HepG2 (cell line): ENCODE measurements around the gene ZCCHC24. TPM values are rescaled to one million over a fixed set of nuclear protein-coding genes. Genes with fewer than 3 reads are reported as not detected.

Source experiments
- ATAC-seq: fragments of 200-7000 bp; cut with Tn5 transposase; 3 replicates; pipeline ENCODE4 v1.9.1; 2020; ENCODE audit warnings: mild to moderate bottlenecking, moderate library complexity
- BruUV-seq: library from RNA; stranded (reverse); fragments of 400-500 nt; replicated peaks from 2 replicates; lab custom pipeline; 2021; lab: Mats Ljungman, UMichigan
- CTCF ChIA-PET: fragments of 300-600 bp; formaldehyde crosslinking; extraction: SDS; loops from one replicate; lab custom pipeline; 2021; ENCODE audit warnings: low total read pairs, inconsistent platforms, low intra/inter-chr PET ratio; lab: Yijun Ruan, JAX
- POLR2A ChIA-PET: fragments of 350-600 bp; sonication (Branson Sonifier 250); formaldehyde crosslinking; loops from one replicate; lab custom pipeline; 2020; ENCODE audit warnings: antibody characterized with exemption, inconsistent platforms; lab: Yijun Ruan, JAX
- DNase-seq: peaks from one replicate; pipeline ENCODE4 v3.0.0-alpha.2; 2015; ENCODE audit warnings: low spot score
- FAIRE-seq: peaks from 3 replicates; lab custom pipeline; 2011; peaks lifted over from hg19 to GRCh38; lab: Jason Lieb, UNC
- H2AFZ ChIP-seq: one replicate; pipeline ENCODE4 v1.6.1; 2011; ENCODE audit warnings: low read length, inconsistent platforms
- H3K27ac ChIP-seq: fragments of 300-600 bp; 3 replicates; pipeline ENCODE4 v1.8.0; 2011; ENCODE audit warnings: mixed run types, mild to moderate bottlenecking, mixed read lengths, low read length, inconsistent platforms; ENCODE audit not compliant: insufficient read depth; ENCODE audit errors: extremely low read length
- H3K27me3 ChIP-seq, 2 experiments: fragments of 200-600 bp in 1 of 2; 2 replicates in 1 of 2; 3 replicates in 1 of 2; pipeline versions ENCODE4 v1.6.0 to v1.8.0; 2011; ENCODE audit warnings: low read length in 2 of 2, mild to moderate bottlenecking in 2 of 2, moderate library complexity in 2 of 2, inconsistent platforms in 1 of 2; ENCODE audit not compliant: insufficient read depth in 2 of 2, control insufficient read depth in 1 of 2
- H3K36me3 ChIP-seq, 2 experiments: fragments of 200-600 bp in 1 of 2; replicated peaks in 1 of 2; 2 replicates in 1 of 2; 3 replicates in 1 of 2; pipeline versions ENCODE4 v1.5.1 to v1.8.0; 2011; ENCODE audit warnings: low read length in 2 of 2, inconsistent platforms in 1 of 2; ENCODE audit not compliant: insufficient read depth in 2 of 2, control insufficient read depth in 1 of 2
- H3K4me1 ChIP-seq: 2 replicates; pipeline ENCODE4 v1.5.1; 2012; ENCODE audit warnings: low read length, inconsistent platforms; ENCODE audit not compliant: insufficient read depth
- H3K4me2 ChIP-seq: 2 replicates; pipeline ENCODE4 v1.6.0; 2011; ENCODE audit warnings: low read depth, low read length, inconsistent platforms
- H3K4me3 ChIP-seq, 3 experiments: fragments of 200-600 bp in 1 of 3; sonication (generic), shearing (Covaris generic) in 1 of 3; replicated peaks in 1 of 3; 2 replicates each; pipeline ENCODE4 v1.5.1; 2011 to 2016; ENCODE audit warnings: low read length in 3 of 3, inconsistent platforms in 2 of 3, low read depth in 2 of 3, mild to moderate bottlenecking in 2 of 3, control low read depth in 1 of 3, mixed read lengths in 1 of 3; ENCODE audit not compliant: insufficient read depth in 1 of 3
- H3K79me2 ChIP-seq: one replicate; pipeline ENCODE4 v1.6.1; 2011; ENCODE audit warnings: low read length, inconsistent platforms; ENCODE audit not compliant: insufficient read depth
- H3K9ac ChIP-seq: 2 replicates; pipeline ENCODE4 v1.6.0; 2011; ENCODE audit warnings: mild to moderate bottlenecking, low read depth, low read length, inconsistent platforms; ENCODE audit not compliant: insufficient read depth
- H3K9me3 ChIP-seq: 2 replicates; pipeline ENCODE4 v1.5.1; 2012; ENCODE audit warnings: mild to moderate bottlenecking, low read length
- H4K20me1 ChIP-seq: 2 replicates; pipeline ENCODE4 v1.6.0; 2011; ENCODE audit warnings: inconsistent platforms, mild to moderate bottlenecking, low read length, moderate library complexity; ENCODE audit not compliant: insufficient read depth
- ATF1 ChIP-seq: IDR thresholded peaks from 2 replicates; pipeline ENCODE4 v1.6.1; 2016; ENCODE audit warnings: mild to moderate bottlenecking, control low read depth
- ATF7-NPFF ChIP-seq: sonication (generic); formaldehyde crosslinking; IDR thresholded peaks from 2 replicates; pipeline ENCODE4 v1.8.1; 2023; ENCODE audit warnings: mild to moderate bottlenecking, low read depth, missing genetic modification reagents, moderate library complexity
- ATM ChIP-seq: fragments of 450-650 bp; IDR thresholded peaks from 2 replicates; pipeline ENCODE4 v1.7.1; 2017; ENCODE audit warnings: mild to moderate bottlenecking, borderline replicate concordance
- CBFB ChIP-seq: sonication (generic); formaldehyde crosslinking; IDR thresholded peaks from 2 replicates; pipeline ENCODE4 v1.4.0; 2020; ENCODE audit warnings: missing genetic modification reagents
- GZF1 ChIP-seq: sonication (generic); formaldehyde crosslinking; IDR thresholded peaks from 2 replicates; pipeline ENCODE4 v1.5.1; 2020; ENCODE audit warnings: mild to moderate bottlenecking, missing genetic modification reagents
- HNRNPH1 ChIP-seq: fragments of 200-400 bp; formaldehyde crosslinking; optimal IDR thresholded peaks from 2 replicates; pipeline ENCODE3; 2017; ENCODE audit warnings: mild to moderate bottlenecking, low read depth, low read length
- TBP ChIP-seq: sonication (generic); formaldehyde crosslinking; IDR thresholded peaks from 2 replicates; pipeline ENCODE4 v1.5.0; 2020; ENCODE audit warnings: missing genetic modification reagents
- TCF7L2 ChIP-seq: IDR thresholded peaks from 2 replicates; pipeline ENCODE4 v1.6.1; 2011; ENCODE audit warnings: mild to moderate bottlenecking, low read depth, low read length, moderate library complexity
- ZIK1 ChIP-seq: sonication (generic); formaldehyde crosslinking; IDR thresholded peaks from 2 replicates; pipeline ENCODE4 v1.5.0; 2020; ENCODE audit warnings: mild to moderate bottlenecking, low read depth, missing genetic modification reagents, borderline replicate concordance
- ZNF101 ChIP-seq: sonication (generic); formaldehyde crosslinking; IDR thresholded peaks from 2 replicates; pipeline ENCODE4 v1.4.0; 2020; ENCODE audit warnings: mild to moderate bottlenecking, low read depth, missing genetic modification reagents, borderline replicate concordance
- ZNF205 ChIP-seq: IDR thresholded peaks from 2 replicates; pipeline ENCODE4 v1.6.1; 2018; ENCODE audit warnings: missing biosample characterization, missing genetic modification reagents
- ZNF484 ChIP-seq: sonication (generic); formaldehyde crosslinking; IDR thresholded peaks from 2 replicates; pipeline ENCODE4 v1.5.1; 2020; ENCODE audit warnings: mild to moderate bottlenecking, low read depth, missing genetic modification reagents, borderline replicate concordance
- ZNF7 ChIP-seq: IDR thresholded peaks from 2 replicates; pipeline ENCODE4 v1.6.1; 2016; ENCODE audit warnings: missing biosample characterization, missing genetic modification reagents
- ZNF772 ChIP-seq: sonication (generic); formaldehyde crosslinking; IDR thresholded peaks from 2 replicates; pipeline ENCODE4 v1.5.0; 2020; ENCODE audit warnings: mild to moderate bottlenecking, missing genetic modification reagents
- WGBS: methylation state at CpG from one replicate; pipeline ENCODE4 v1.1.6; 2017; ENCODE audit warnings: low lambda C conversion rate; 5-methylcytosine and 5-hydroxymethylcytosine counted together
- in situ Hi-C: cut with HindIII; loops from 2 replicates; pipeline ENCODE4 v1.10.0; 2017; ENCODE audit warnings: low pct_unique_long_range_greater_than_20kb; ENCODE audit not compliant: extremely low pct_ligation_motif_present
- intact Hi-C: fragments of 100-400 bp; cut with micrococcal nuclease; formaldehyde crosslinking; loops from one replicate; pipeline ENCODE4 v1.10.0; 2022; ENCODE audit not compliant: unreplicated experiment
- polyA plus RNA-seq, 8 experiments: library from polyadenylated mRNA; depleted of rRNA in 3 of 8; stranded (reverse) in 7 of 8; unstranded in 1 of 8; fragments of >200 nt; fragmentation: Illumina TruSeq in 4 of 8; extraction: Trizol in 4 of 8; gene quantifications; 2 replicates each; pipeline versions ENCODE4 v1.2.1 to v1.2.3, GENCODE V29; 2011 to 2016; ENCODE audit warnings: low read depth in 4 of 8, missing spikeins in 1 of 8, mixed read lengths in 1 of 8; ENCODE audit not compliant: insufficient read depth in 1 of 8
- total RNA-seq, 5 experiments: library from RNA; depleted of rRNA; stranded (reverse); fragments of >200 nt; fragmentation: Illumina TruSeq; extraction: Trizol; gene quantifications; 2 replicates each; pipeline ENCODE4 v1.2.3, GENCODE V29; 2016; ENCODE audit warnings: low read depth in 1 of 5
- TF ChIP-seq, protein P1 (sequence below): sonication (generic); formaldehyde crosslinking; IDR thresholded peaks from 2 replicates; pipeline ENCODE4 v1.4.0; 2020; ENCODE audit warnings: missing genetic modification reagents
- TF ChIP-seq, protein P2 (sequence below): sonication (generic); formaldehyde crosslinking; IDR thresholded peaks from 2 replicates; pipeline ENCODE4 v1.4.0; 2020; ENCODE audit warnings: low read depth, missing genetic modification reagents
- TF ChIP-seq, protein P3 (sequence below): IDR thresholded peaks from 2 replicates; pipeline ENCODE4 v1.6.1; 2018; ENCODE audit warnings: missing genetic modification reagents

The ZCCHC24 gene
- total and polyA plus RNA-seq, 2 of the 13 experiments (the other 11 are each of a cell fraction or from before 2014, with no cell fraction given): 3.1 to 7.9 TPM

DNA sequence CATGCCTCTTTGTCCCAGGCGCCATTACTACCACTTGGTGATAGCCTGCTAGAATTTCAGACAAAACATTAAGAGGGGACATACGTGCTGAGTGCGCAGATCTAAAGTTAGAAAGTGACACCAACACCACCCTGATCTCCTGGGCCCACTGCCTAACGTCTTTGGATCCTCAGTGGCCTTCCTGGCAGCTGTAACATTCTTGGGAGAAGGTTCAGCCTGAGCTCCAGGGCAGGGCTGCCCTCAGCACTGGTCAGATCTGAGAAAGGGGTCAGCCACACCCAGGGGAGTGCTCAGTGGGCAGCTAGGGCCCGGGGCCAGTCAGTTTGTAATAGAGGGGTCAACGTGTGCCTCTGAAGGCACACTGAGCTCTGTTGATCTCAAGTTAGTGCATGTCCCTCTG is 48.4 kb downstream of the ZCCHC24 start (continued):
- TF ChIP-seq, protein P1, sequence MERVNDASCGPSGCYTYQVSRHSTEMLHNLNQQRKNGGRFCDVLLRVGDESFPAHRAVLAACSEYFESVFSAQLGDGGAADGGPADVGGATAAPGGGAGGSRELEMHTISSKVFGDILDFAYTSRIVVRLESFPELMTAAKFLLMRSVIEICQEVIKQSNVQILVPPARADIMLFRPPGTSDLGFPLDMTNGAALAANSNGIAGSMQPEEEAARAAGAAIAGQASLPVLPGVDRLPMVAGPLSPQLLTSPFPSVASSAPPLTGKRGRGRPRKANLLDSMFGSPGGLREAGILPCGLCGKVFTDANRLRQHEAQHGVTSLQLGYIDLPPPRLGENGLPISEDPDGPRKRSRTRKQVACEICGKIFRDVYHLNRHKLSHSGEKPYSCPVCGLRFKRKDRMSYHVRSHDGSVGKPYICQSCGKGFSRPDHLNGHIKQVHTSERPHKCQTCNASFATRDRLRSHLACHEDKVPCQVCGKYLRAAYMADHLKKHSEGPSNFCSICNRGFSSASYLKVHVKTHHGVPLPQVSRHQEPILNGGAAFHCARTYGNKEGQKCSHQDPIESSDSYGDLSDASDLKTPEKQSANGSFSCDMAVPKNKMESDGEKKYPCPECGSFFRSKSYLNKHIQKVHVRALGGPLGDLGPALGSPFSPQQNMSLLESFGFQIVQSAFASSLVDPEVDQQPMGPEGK (CRISPR knock-in tag): no peak
- TF ChIP-seq ZNF101 (CRISPR knock-in tag) (no peak), TBP (no peak), ZNF772 (CRISPR knock-in tag) (no peak), ZIK1 (no peak), ATF1 (CRISPR knock-in tag) (no peak), ATM (no peak)
- TF ChIP-seq, protein P2, sequence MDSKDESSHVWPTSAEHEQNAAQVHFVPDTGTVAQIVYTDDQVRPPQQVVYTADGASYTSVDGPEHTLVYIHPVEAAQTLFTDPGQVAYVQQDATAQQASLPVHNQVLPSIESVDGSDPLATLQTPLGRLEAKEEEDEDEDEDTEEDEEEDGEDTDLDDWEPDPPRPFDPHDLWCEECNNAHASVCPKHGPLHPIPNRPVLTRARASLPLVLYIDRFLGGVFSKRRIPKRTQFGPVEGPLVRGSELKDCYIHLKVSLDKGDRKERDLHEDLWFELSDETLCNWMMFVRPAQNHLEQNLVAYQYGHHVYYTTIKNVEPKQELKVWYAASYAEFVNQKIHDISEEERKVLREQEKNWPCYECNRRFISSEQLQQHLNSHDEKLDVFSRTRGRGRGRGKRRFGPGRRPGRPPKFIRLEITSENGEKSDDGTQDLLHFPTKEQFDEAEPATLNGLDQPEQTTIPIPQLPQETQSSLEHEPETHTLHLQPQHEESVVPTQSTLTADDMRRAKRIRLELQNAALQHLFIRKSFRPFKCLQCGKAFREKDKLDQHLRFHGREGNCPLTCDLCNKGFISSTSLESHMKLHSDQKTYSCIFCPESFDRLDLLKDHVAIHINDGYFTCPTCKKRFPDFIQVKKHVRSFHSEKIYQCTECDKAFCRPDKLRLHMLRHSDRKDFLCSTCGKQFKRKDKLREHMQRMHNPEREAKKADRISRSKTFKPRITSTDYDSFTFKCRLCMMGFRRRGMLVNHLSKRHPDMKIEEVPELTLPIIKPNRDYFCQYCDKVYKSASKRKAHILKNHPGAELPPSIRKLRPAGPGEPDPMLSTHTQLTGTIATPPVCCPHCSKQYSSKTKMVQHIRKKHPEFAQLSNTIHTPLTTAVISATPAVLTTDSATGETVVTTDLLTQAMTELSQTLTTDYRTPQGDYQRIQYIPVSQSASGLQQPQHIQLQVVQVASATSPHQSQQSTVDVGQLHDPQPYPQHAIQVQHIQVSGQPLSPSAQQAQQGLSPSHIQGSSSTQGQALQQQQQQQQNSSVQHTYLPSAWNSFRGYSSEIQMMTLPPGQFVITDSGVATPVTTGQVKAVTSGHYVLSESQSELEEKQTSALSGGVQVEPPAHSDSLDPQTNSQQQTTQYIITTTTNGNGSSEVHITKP (CRISPR knock-in tag): no peak

DNA sequence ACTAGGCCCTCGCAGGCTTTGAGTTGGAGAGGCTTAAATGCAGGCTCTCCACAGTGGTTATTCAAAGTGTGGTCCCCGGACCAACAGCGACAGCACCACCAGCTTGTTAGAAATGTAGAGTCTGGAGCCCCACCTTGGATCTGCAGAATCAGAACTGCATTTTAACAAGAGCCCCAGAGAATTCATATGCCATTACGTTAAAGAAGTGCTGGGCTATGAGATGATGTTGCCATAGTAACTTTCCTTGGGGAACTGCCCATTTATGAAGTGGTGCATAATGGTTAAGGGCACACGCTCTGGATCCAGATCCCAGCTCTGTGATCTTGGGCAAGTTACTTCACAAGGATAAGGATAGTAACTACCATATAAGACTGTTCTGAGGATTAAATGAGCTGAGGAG is 48.9 kb downstream of the ZCCHC24 start:
- H3K27me3 ChIP-seq: no peaks in the 10 kb centered on the region
- ChIA-PET CTCF (no interaction called here), POLR2A (no interaction called here)
- no peak overlapping the region for H3K4me2 ChIP-seq
- in situ Hi-C loops: no loop called here
- no peak overlapping the region for H3K27ac ChIP-seq
- H4K20me1 ChIP-seq: no peaks in the 10 kb centered on the region
- H3K36me3 ChIP-seq: peaks cover 0 to 1% of the 10 kb centered on the region in 2 experiments; a peak in 2 of 5 replicates
- no TSS peak for BruUV-seq
- H3K4me1 ChIP-seq: peaks cover 39% of the 10 kb centered on the region
- FAIRE-seq (no peak), ATAC-seq (no peak), DNase-seq (no peak)
- H3K9me3 ChIP-seq: no peaks in the 10 kb centered on the region
- no peak overlapping the region for H2AFZ ChIP-seq
- 98% methylated on average over 5 of the region's 5 CpGs for WGBS
- no peaks in the 10 kb centered on the region for H3K79me2 ChIP-seq
- no peak overlapping the region for H3K9ac ChIP-seq
- H3K4me3 ChIP-seq: no peak overlapping the region
- intact Hi-C loops: no loop called here
- TF ChIP-seq TCF7L2 (no peak), ZNF205 (CRISPR knock-in tag) (no peak), ZNF7 (no peak), GZF1 (no peak), ZNF484 (CRISPR knock-in tag) (no peak), ATF7-NPFF (no peak), CBFB (CRISPR knock-in tag) (no peak), HNRNPH1 (no peak)
- TF ChIP-seq, protein P3, sequence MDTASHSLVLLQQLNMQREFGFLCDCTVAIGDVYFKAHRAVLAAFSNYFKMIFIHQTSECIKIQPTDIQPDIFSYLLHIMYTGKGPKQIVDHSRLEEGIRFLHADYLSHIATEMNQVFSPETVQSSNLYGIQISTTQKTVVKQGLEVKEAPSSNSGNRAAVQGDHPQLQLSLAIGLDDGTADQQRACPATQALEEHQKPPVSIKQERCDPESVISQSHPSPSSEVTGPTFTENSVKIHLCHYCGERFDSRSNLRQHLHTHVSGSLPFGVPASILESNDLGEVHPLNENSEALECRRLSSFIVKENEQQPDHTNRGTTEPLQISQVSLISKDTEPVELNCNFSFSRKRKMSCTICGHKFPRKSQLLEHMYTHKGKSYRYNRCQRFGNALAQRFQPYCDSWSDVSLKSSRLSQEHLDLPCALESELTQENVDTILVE (CRISPR knock-in tag): no peak
